Neural progenitor cell (in vitro differentiated cells): ENCODE data around the gene CSF2.

Source experiments
- CTCF ChIP-seq: fragments of 200-600 bp; sonication (generic); IDR thresholded peaks from 2 replicates; pipeline ENCODE4 v1.5.1; 2017; ENCODE audit warnings: antibody characterized with exemption, mild to moderate bottlenecking
- EZH2 ChIP-seq: fragments of 200-600 bp; sonication (generic); IDR thresholded peaks from 2 replicates; pipeline ENCODE4 v1.6.1; 2017; ENCODE audit warnings: antibody characterized with exemption, mild to moderate bottlenecking, moderate library complexity
- EZH2phosphoT487 ChIP-seq: fragments of 200-600 bp; sonication (generic); IDR thresholded peaks from 2 replicates; pipeline ENCODE4 v1.6.1; 2017; ENCODE audit warnings: antibody characterized with exemption

- no peak for TF ChIP-seq CTCF
- no peak for TF ChIP-seq EZH2
- no peak for TF ChIP-seq EZH2phosphoT487
Observed at GRCh38 chr5:132099905-132100304, 26.3 kb downstream of the CSF2 start.
